Liver (tissue), 9 donors: Measurements from ENCODE around the gene NR1D2. TPM values are rescaled to one million over a fixed set of nuclear protein-coding genes. Genes with fewer than 3 reads are reported as not detected.

Experiments
- DNase-seq: peaks from one replicate; pipeline ENCODE4 v3.0.0-alpha.2; 2017; ENCODE audit warnings: low spot score
- H3K27ac ChIP-seq, 2 donors: one replicate each; pipeline ENCODE4 v1.7.0; 2013; ENCODE audit warnings: inconsistent platforms in 2 of 2, low read length in 2 of 2, control low read depth in 1 of 2, low read depth in 1 of 2, mild to moderate bottlenecking in 1 of 2
- H3K27me3 ChIP-seq, 4 donors: one replicate each; pipeline versions ENCODE4 v1.6.1 to v1.7.0; 2013; ENCODE audit warnings: low read length in 3 of 4, inconsistent platforms in 1 of 4, mild to moderate bottlenecking in 1 of 4, moderate library complexity in 1 of 4; ENCODE audit not compliant: control insufficient read depth in 4 of 4, insufficient read depth in 4 of 4
- H3K36me3 ChIP-seq, 4 donors: one replicate each; pipeline versions ENCODE4 v1.6.1 to v1.7.0; 2013; ENCODE audit warnings: low read length in 3 of 4, mild to moderate bottlenecking in 3 of 4, low read depth in 1 of 4, moderate library complexity in 1 of 4; ENCODE audit not compliant: control insufficient read depth in 4 of 4, insufficient read depth in 3 of 4
- H3K4me1 ChIP-seq, 4 donors: one replicate each; pipeline versions ENCODE4 v1.6.1 to v1.7.0; 2013; ENCODE audit warnings: low read length in 3 of 4, mild to moderate bottlenecking in 3 of 4, moderate library complexity in 1 of 4; ENCODE audit not compliant: control insufficient read depth in 4 of 4, insufficient read depth in 4 of 4
- H3K4me3 ChIP-seq, 3 donors: one replicate each; pipeline versions ENCODE4 v1.6.1 to v1.7.0; 2013; ENCODE audit warnings: low read length in 3 of 3, control low read depth in 1 of 3, low read depth in 1 of 3, mild to moderate bottlenecking in 1 of 3
- H3K9ac ChIP-seq, 2 donors: one replicate each; pipeline ENCODE4 v1.7.0; 2013; ENCODE audit warnings: low read length in 2 of 2, mild to moderate bottlenecking in 2 of 2, moderate library complexity in 2 of 2, control low read depth in 1 of 2, low read depth in 1 of 2
- H3K9me3 ChIP-seq, 4 donors: one replicate each; pipeline versions ENCODE4 v1.6.1 to v1.7.0; 2013; ENCODE audit warnings: low read length in 3 of 4; ENCODE audit not compliant: control insufficient read depth in 4 of 4
- ATF3 ChIP-seq: IDR thresholded peaks from 2 replicates; pipeline ENCODE4 v1.6.1; 2016; ENCODE audit warnings: antibody characterized with exemption
- EGR1 ChIP-seq, 2 donors: IDR thresholded peaks; 2 replicates each; pipeline ENCODE4 v1.6.1; 2016 to 2018; ENCODE audit warnings: antibody characterized with exemption in 2 of 2, low read depth in 2 of 2
- GABPA ChIP-seq, 2 donors: IDR thresholded peaks in 1 of 2; conservative IDR thresholded peaks in 1 of 2; 2 replicates each; pipeline ENCODE4 v1.6.1; 2016; ENCODE audit warnings: antibody characterized with exemption in 2 of 2, mild to moderate bottlenecking in 1 of 2, moderate library complexity in 1 of 2
- HNF4G ChIP-seq: IDR thresholded peaks from 2 replicates; pipeline ENCODE4 v1.6.1; 2016; ENCODE audit warnings: antibody characterized with exemption
- RAD21 ChIP-seq, 2 donors: IDR thresholded peaks; 2 replicates each; pipeline ENCODE4 v1.6.1; 2016; ENCODE audit warnings: antibody characterized with exemption in 2 of 2, mild to moderate bottlenecking in 2 of 2
- REST ChIP-seq: IDR thresholded peaks from 2 replicates; pipeline ENCODE4 v1.6.1; 2016; ENCODE audit warnings: antibody characterized with exemption, mild to moderate bottlenecking
- TAF1 ChIP-seq: conservative IDR thresholded peaks from 2 replicates; pipeline ENCODE4 v1.6.1; 2016; ENCODE audit warnings: antibody characterized with exemption, mild to moderate bottlenecking
- YY1 ChIP-seq: IDR thresholded peaks from 2 replicates; pipeline ENCODE4 v1.6.1; 2016; ENCODE audit warnings: antibody characterized with exemption, mild to moderate bottlenecking
- ZBTB33 ChIP-seq: IDR thresholded peaks from 2 replicates; pipeline ENCODE4 v1.6.1; 2016; ENCODE audit warnings: antibody characterized with exemption
- WGBS: extraction: QIAGEN DNeasy Blood & Tissue Kit; methylation state at CpG from one replicate; pipeline ENCODE4 v1.1.7; 2013; 5-methylcytosine and 5-hydroxymethylcytosine counted together
- polyA plus RNA-seq, 2 donors: library from polyadenylated mRNA; stranded (reverse) in 1 of 2; unstranded in 1 of 2; fragments of 200-250 nt in 1 of 2; fragments of >200 nt in 1 of 2; fragmentation: Nextera tagmentation in 1 of 2; extraction: Ambion mirVana in 1 of 2; gene quantifications; one replicate each; pipeline versions ENCODE4 v1.2.1 to v1.2.3, GENCODE V29; 2013 to 2015
- total RNA-seq, 2 donors: library from RNA; depleted of rRNA; stranded (reverse); fragments of >200 nt; gene quantifications; one replicate each; pipeline ENCODE4 v1.2.3, GENCODE V29; 2014
- TF ChIP-seq, protein P1 (sequence below): fragments of 150-350 bp; IDR thresholded peaks from 2 replicates; pipeline ENCODE4 v1.5.1; 2017; ENCODE audit warnings: improper control_type of control experiment, low read depth, low read length; ENCODE audit not compliant: missing input control
- donor health status: healthy.
- donor health status: healthy.
- donor health status: healthy.
- donor health status: healthy.
- donor health status: healthy.

The NR1D2 gene
- total and polyA plus RNA-seq, 4 donors = 7.3 to 25.5 (median 9.2) TPM

GRCh38 chr3:23919628-23920027 lies 25.5 kb upstream of the NR1D2 start (continued):
- TF ChIP-seq, protein P1, sequence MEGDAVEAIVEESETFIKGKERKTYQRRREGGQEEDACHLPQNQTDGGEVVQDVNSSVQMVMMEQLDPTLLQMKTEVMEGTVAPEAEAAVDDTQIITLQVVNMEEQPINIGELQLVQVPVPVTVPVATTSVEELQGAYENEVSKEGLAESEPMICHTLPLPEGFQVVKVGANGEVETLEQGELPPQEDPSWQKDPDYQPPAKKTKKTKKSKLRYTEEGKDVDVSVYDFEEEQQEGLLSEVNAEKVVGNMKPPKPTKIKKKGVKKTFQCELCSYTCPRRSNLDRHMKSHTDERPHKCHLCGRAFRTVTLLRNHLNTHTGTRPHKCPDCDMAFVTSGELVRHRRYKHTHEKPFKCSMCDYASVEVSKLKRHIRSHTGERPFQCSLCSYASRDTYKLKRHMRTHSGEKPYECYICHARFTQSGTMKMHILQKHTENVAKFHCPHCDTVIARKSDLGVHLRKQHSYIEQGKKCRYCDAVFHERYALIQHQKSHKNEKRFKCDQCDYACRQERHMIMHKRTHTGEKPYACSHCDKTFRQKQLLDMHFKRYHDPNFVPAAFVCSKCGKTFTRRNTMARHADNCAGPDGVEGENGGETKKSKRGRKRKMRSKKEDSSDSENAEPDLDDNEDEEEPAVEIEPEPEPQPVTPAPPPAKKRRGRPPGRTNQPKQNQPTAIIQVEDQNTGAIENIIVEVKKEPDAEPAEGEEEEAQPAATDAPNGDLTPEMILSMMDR = no peak
- TF ChIP-seq EGR1 (IDR thresholded peaks at IDR 0.05; ENCODE audit: low read depth in 2 of 2) = no peak
- TF ChIP-seq ZBTB33 = no peak
- no peak for TF ChIP-seq GABPA (IDR thresholded peaks at IDR 0.05 in 1 of 2, conservative IDR thresholded peaks at IDR 0.05 in 1 of 2)
- TF ChIP-seq RAD21 (IDR thresholded peaks at IDR 0.05) = no peak

GRCh38 chr3:23920151-23920655 lies 24.9 kb upstream of the NR1D2 start:
- no peak for TF ChIP-seq ATF3
- TF ChIP-seq YY1 = no peak
- no peak for TF ChIP-seq HNF4G
- no peak for TF ChIP-seq REST
- TF ChIP-seq EGR1 (IDR thresholded peaks at IDR 0.05; ENCODE audit: low read depth in 2 of 2) = no peak
- TF ChIP-seq GABPA (IDR thresholded peaks at IDR 0.05 in 1 of 2, conservative IDR thresholded peaks at IDR 0.05 in 1 of 2) = no peak
- no peak for TF ChIP-seq TAF1
- no peak for TF ChIP-seq ZBTB33
- no peak overlapping the region for H3K4me3 ChIP-seq
- H3K9ac ChIP-seq = no peak overlapping the region
- H3K36me3 ChIP-seq = peaks cover 0 to 15% (median 9%) of the 10 kb centered on the region in 4 donors
- peaks cover 0 to 20% (median 12%) of the 10 kb centered on the region in 4 donors for H3K4me1 ChIP-seq
- H3K27me3 ChIP-seq = no peaks in the 10 kb centered on the region
- WGBS = 92% methylated on average over 5 of the region's 5 CpGs
- no peaks in the 10 kb centered on the region for H3K9me3 ChIP-seq
- DNase-seq = no peak
- no peak overlapping the region for H3K27ac ChIP-seq
